HepG2 (cell line): ENCODE data around the gene TMEM62. TPM values are rescaled to one million over a fixed set of nuclear protein-coding genes. Genes with fewer than 3 reads are reported as not detected.
A peak's percentile ranks its signal among the peaks of the same experiment; 100 is the strongest.
"Not testable (repeated sequence)": the region's sequence is repeated elsewhere in the genome, so short reads cannot be mapped to it uniquely, and the experiment has no call there.

Experiments
- ATAC-seq: fragments of 200-7000 bp; cut with Tn5 transposase; 3 replicates; pipeline ENCODE4 v1.9.1; 2020; ENCODE audit warnings: mild to moderate bottlenecking, moderate library complexity
- BruUV-seq: library from RNA; stranded (reverse); fragments of 400-500 nt; replicated peaks from 2 replicates; lab custom pipeline; 2021; lab: Mats Ljungman, UMichigan
- CTCF ChIA-PET: fragments of 300-600 bp; formaldehyde crosslinking; extraction: SDS; loops from one replicate; lab custom pipeline; 2021; ENCODE audit warnings: low total read pairs, inconsistent platforms, low intra/inter-chr PET ratio; lab: Yijun Ruan, JAX
- POLR2A ChIA-PET: fragments of 350-600 bp; sonication (Branson Sonifier 250); formaldehyde crosslinking; loops from one replicate; lab custom pipeline; 2020; ENCODE audit warnings: antibody characterized with exemption, inconsistent platforms; lab: Yijun Ruan, JAX
- DNase-seq: peaks from one replicate; pipeline ENCODE4 v3.0.0-alpha.2; 2015; ENCODE audit warnings: low spot score
- FAIRE-seq: peaks from 3 replicates; lab custom pipeline; 2011; peaks lifted over from hg19 to GRCh38; lab: Jason Lieb, UNC
- H2AFZ ChIP-seq: one replicate; pipeline ENCODE4 v1.6.1; 2011; ENCODE audit warnings: low read length, inconsistent platforms
- H3K27ac ChIP-seq: fragments of 300-600 bp; 3 replicates; pipeline ENCODE4 v1.8.0; 2011; ENCODE audit warnings: mixed run types, mild to moderate bottlenecking, mixed read lengths, low read length, inconsistent platforms; ENCODE audit not compliant: insufficient read depth; ENCODE audit errors: extremely low read length
- H3K27me3 ChIP-seq, 2 experiments: fragments of 200-600 bp in 1 of 2; 2 replicates in 1 of 2; 3 replicates in 1 of 2; pipeline versions ENCODE4 v1.6.0 to v1.8.0; 2011; ENCODE audit warnings: low read length in 2 of 2, mild to moderate bottlenecking in 2 of 2, moderate library complexity in 2 of 2, inconsistent platforms in 1 of 2; ENCODE audit not compliant: insufficient read depth in 2 of 2, control insufficient read depth in 1 of 2
- H3K36me3 ChIP-seq, 2 experiments: fragments of 200-600 bp in 1 of 2; replicated peaks in 1 of 2; 2 replicates in 1 of 2; 3 replicates in 1 of 2; pipeline versions ENCODE4 v1.5.1 to v1.8.0; 2011; ENCODE audit warnings: low read length in 2 of 2, inconsistent platforms in 1 of 2; ENCODE audit not compliant: insufficient read depth in 2 of 2, control insufficient read depth in 1 of 2
- H3K4me1 ChIP-seq: 2 replicates; pipeline ENCODE4 v1.5.1; 2012; ENCODE audit warnings: low read length, inconsistent platforms; ENCODE audit not compliant: insufficient read depth
- H3K4me2 ChIP-seq: 2 replicates; pipeline ENCODE4 v1.6.0; 2011; ENCODE audit warnings: low read depth, low read length, inconsistent platforms
- H3K4me3 ChIP-seq, 3 experiments: fragments of 200-600 bp in 1 of 3; sonication (generic), shearing (Covaris generic) in 1 of 3; replicated peaks in 1 of 3; 2 replicates each; pipeline ENCODE4 v1.5.1; 2011 to 2016; ENCODE audit warnings: low read length in 3 of 3, inconsistent platforms in 2 of 3, low read depth in 2 of 3, mild to moderate bottlenecking in 2 of 3, control low read depth in 1 of 3, mixed read lengths in 1 of 3; ENCODE audit not compliant: insufficient read depth in 1 of 3
- H3K79me2 ChIP-seq: one replicate; pipeline ENCODE4 v1.6.1; 2011; ENCODE audit warnings: low read length, inconsistent platforms; ENCODE audit not compliant: insufficient read depth
- H3K9ac ChIP-seq: 2 replicates; pipeline ENCODE4 v1.6.0; 2011; ENCODE audit warnings: mild to moderate bottlenecking, low read depth, low read length, inconsistent platforms; ENCODE audit not compliant: insufficient read depth
- H3K9me3 ChIP-seq: 2 replicates; pipeline ENCODE4 v1.5.1; 2012; ENCODE audit warnings: mild to moderate bottlenecking, low read length
- H4K20me1 ChIP-seq: 2 replicates; pipeline ENCODE4 v1.6.0; 2011; ENCODE audit warnings: inconsistent platforms, mild to moderate bottlenecking, low read length, moderate library complexity; ENCODE audit not compliant: insufficient read depth
- ARID5B ChIP-seq: IDR thresholded peaks from 2 replicates; pipeline ENCODE4 v1.4.0; 2020; ENCODE audit warnings: mild to moderate bottlenecking, missing genetic modification reagents
- EP300 ChIP-seq, 3 experiments: sonication (generic) in 1 of 3; formaldehyde crosslinking in 1 of 3; IDR thresholded peaks; 2 replicates each; pipeline versions ENCODE4 v1.5.1 to v1.6.1; 2011 to 2020; ENCODE audit warnings: low read depth in 2 of 3, low read length in 2 of 3, borderline replicate concordance in 1 of 3, improper control_type of control experiment in 1 of 3, mild to moderate bottlenecking in 1 of 3, missing genetic modification reagents in 1 of 3, moderate library complexity in 1 of 3
- HNF4A ChIP-seq: sonication (generic); formaldehyde crosslinking; IDR thresholded peaks from 2 replicates; pipeline ENCODE4 v1.4.0; 2020; ENCODE audit warnings: missing genetic modification reagents
- HOMEZ ChIP-seq: IDR thresholded peaks from 2 replicates; pipeline ENCODE4 v1.6.1; 2016; ENCODE audit warnings: low read depth
- MED1 ChIP-seq: sonication (generic); formaldehyde crosslinking; IDR thresholded peaks from 2 replicates; pipeline ENCODE4 v1.4.0; 2020; ENCODE audit warnings: missing genetic modification reagents
- RARA ChIP-seq: IDR thresholded peaks from 2 replicates; pipeline ENCODE4 v1.6.1; 2016; ENCODE audit warnings: missing genetic modification reagents, missing compliant biosample characterization
- RXRB ChIP-seq: IDR thresholded peaks from 2 replicates; pipeline ENCODE4 v1.6.1; 2016; ENCODE audit warnings: borderline replicate concordance, missing genetic modification reagents, missing compliant biosample characterization
- SALL1 ChIP-seq: sonication (generic); formaldehyde crosslinking; IDR thresholded peaks from 2 replicates; pipeline ENCODE4 v1.8.0; 2022; ENCODE audit warnings: mild to moderate bottlenecking, missing genetic modification reagents
- SOX13 ChIP-seq, 3 experiments: fragments of 450-650 bp in 1 of 3; sonication (generic) in 1 of 3; formaldehyde crosslinking in 1 of 3; IDR thresholded peaks in 2 of 3; conservative IDR thresholded peaks in 1 of 3; 2 replicates each; pipeline versions ENCODE4 v1.5.0 to v1.6.1; 2016 to 2020; ENCODE audit warnings: antibody characterized with exemption in 1 of 3, mild to moderate bottlenecking in 1 of 3, missing compliant biosample characterization in 1 of 3, missing genetic modification reagents in 1 of 3, moderate library complexity in 1 of 3
- SOX5 ChIP-seq: IDR thresholded peaks from 2 replicates; pipeline ENCODE4 v1.6.1; 2016; ENCODE audit warnings: borderline replicate concordance
- ZBTB7A ChIP-seq: sonication (generic); formaldehyde crosslinking; IDR thresholded peaks from 2 replicates; pipeline ENCODE4 v1.8.0; 2022; ENCODE audit warnings: mild to moderate bottlenecking, missing genetic modification reagents
- ZNF33A ChIP-seq: sonication (generic); formaldehyde crosslinking; IDR thresholded peaks from 2 replicates; pipeline ENCODE4 v1.5.1; 2020; ENCODE audit warnings: missing genetic modification reagents, mild to moderate bottlenecking, moderate library complexity, borderline replicate concordance
- WGBS: methylation state at CpG from one replicate; pipeline ENCODE4 v1.1.6; 2017; ENCODE audit warnings: low lambda C conversion rate; 5-methylcytosine and 5-hydroxymethylcytosine counted together
- in situ Hi-C: cut with HindIII; loops from 2 replicates; pipeline ENCODE4 v1.10.0; 2017; ENCODE audit warnings: low pct_unique_long_range_greater_than_20kb; ENCODE audit not compliant: extremely low pct_ligation_motif_present
- intact Hi-C: fragments of 100-400 bp; cut with micrococcal nuclease; formaldehyde crosslinking; loops from one replicate; pipeline ENCODE4 v1.10.0; 2022; ENCODE audit not compliant: unreplicated experiment
- polyA plus RNA-seq, 8 experiments: library from polyadenylated mRNA; depleted of rRNA in 3 of 8; stranded (reverse) in 7 of 8; unstranded in 1 of 8; fragments of >200 nt; fragmentation: Illumina TruSeq in 4 of 8; extraction: Trizol in 4 of 8; gene quantifications; 2 replicates each; pipeline versions ENCODE4 v1.2.1 to v1.2.3, GENCODE V29; 2011 to 2016; ENCODE audit warnings: low read depth in 4 of 8, missing spikeins in 1 of 8, mixed read lengths in 1 of 8; ENCODE audit not compliant: insufficient read depth in 1 of 8
- total RNA-seq, 5 experiments: library from RNA; depleted of rRNA; stranded (reverse); fragments of >200 nt; fragmentation: Illumina TruSeq; extraction: Trizol; gene quantifications; 2 replicates each; pipeline ENCODE4 v1.2.3, GENCODE V29; 2016; ENCODE audit warnings: low read depth in 1 of 5
- TF ChIP-seq, protein P1 (sequence below): sonication (generic); formaldehyde crosslinking; IDR thresholded peaks from 2 replicates; pipeline ENCODE4 v1.5.1; 2020; ENCODE audit warnings: mild to moderate bottlenecking, missing genetic modification reagents

The TMEM62 gene
- total and polyA plus RNA-seq, 2 of the 13 experiments (the other 11 are each of a cell fraction or from before 2014, with no cell fraction given) = 14.2 to 20.9 TPM

- FAIRE-seq; TF ChIP-seq EP300 (CRISPR knock-in tag; IDR thresholded peaks at IDR 0.05; ENCODE audit: borderline replicate concordance); SOX13 (IDR thresholded peaks at IDR 0.05): not testable (repeated sequence)
- TF ChIP-seq SOX5 = peak; percentile 48; the same call in 1 of the 2 replicates
- TF ChIP-seq ZBTB7A = peak; percentile 29; the same call in 1 of the 2 replicates
- peak; percentile 57; the same call in 1 of the 2 replicates for TF ChIP-seq RXRB (CRISPR knock-in tag)
- TF ChIP-seq RARA (CRISPR knock-in tag) = peak; percentile 34; the same call in 1 of the 2 replicates
- TF ChIP-seq HNF4A (CRISPR knock-in tag) = peak; percentile 74
- TF ChIP-seq EP300 (IDR thresholded peaks at IDR 0.05; ENCODE audit: low read depth in 2 of 2, low read length in 2 of 2) = peak in 1 of 2 experiments; percentile 24; a peak in 1 of 4 replicates
- TF ChIP-seq HOMEZ = peak; percentile 38; the same call in 1 of the 2 replicates
- peak; percentile 76 for TF ChIP-seq MED1 (CRISPR knock-in tag)
- TF ChIP-seq SALL1 (CRISPR knock-in tag) = 0 out of 2 replicates have a peak, but pooled peaks have one; percentile 12
- TF ChIP-seq SOX13 (CRISPR knock-in tag; conservative IDR thresholded peaks at IDR 0.05 in 1 of 2, IDR thresholded peaks at IDR 0.05 in 1 of 2) = peak in 1 of 2 experiments; percentile 53; a peak in 2 of 4 replicates
- TF ChIP-seq ARID5B = peak; percentile 60
- TF ChIP-seq, protein P1, sequence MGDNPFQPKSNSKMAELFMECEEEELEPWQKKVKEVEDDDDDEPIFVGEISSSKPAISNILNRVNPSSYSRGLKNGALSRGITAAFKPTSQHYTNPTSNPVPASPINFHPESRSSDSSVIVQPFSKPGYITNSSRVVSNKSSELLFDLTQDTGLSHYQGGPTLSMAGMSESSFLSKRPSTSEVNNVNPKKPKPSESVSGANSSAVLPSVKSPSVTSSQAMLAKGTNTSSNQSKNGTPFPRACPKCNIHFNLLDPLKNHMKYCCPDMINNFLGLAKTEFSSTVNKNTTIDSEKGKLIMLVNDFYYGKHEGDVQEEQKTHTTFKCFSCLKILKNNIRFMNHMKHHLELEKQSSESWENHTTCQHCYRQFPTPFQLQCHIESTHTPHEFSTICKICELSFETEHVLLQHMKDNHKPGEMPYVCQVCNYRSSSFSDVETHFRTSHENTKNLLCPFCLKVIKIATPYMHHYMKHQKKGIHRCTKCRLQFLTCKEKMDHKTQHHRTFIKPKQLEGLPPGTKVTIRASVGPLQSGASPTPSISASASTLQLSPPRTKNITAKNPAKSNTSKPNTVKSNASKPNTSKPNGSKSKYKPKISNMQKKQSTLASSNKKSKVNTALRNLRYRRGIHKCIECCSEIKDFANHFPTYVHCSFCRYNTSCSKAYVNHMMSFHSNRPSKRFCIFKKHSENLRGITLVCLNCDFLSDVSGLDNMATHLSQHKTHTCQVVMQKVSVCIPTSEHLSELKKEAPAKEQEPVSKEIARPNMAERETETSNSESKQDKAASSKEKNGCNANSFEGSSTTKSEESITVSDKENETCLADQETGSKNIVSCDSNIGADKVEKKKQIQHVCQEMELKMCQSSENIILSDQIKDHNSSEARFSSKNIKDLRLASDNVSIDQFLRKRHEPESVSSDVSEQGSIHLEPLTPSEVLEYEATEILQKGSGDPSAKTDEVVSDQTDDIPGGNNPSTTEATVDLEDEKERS (CRISPR knock-in tag) = peak; percentile 87; the same call in 1 of the 2 replicates
- peak; percentile 100 for TF ChIP-seq ZNF33A (CRISPR knock-in tag)
Measured at GRCh38 chr15:43128174-43128979, 5.0 kb upstream of the TMEM62 start.

More at GRCh38 chr15:43128174-43128979, 5.0 kb upstream of the TMEM62 start:
- BruUV-seq, intact Hi-C loops, H3K27me3 ChIP-seq, H3K9ac ChIP-seq, H4K20me1 ChIP-seq, H3K4me3 ChIP-seq, ATAC-seq, H3K79me2 ChIP-seq, CTCF ChIA-PET, in situ Hi-C loops, H3K36me3 ChIP-seq, DNase-seq, H3K9me3 ChIP-seq, H2AFZ ChIP-seq: not testable (repeated sequence)
- peak overlapping the region; percentile 61 for H3K27ac ChIP-seq
- H3K4me1 ChIP-seq = peaks cover 70% of the 10 kb centered on the region
- POLR2A ChIA-PET = interaction anchor here (1.0 kb wide), 1 partner anchor 21 kb away, joined by 4 read pairs; no protein-coding TSS in a partner anchor
- WGBS = 42% methylated on average over 10 of the region's 10 CpGs
- H3K4me2 ChIP-seq = peak overlapping the region; percentile 40
